OCI-LY1 (cell line): ENCODE results near the gene UNC5B.
"Not testable (repeated sequence)": the region's sequence is repeated elsewhere in the genome, so short reads cannot be mapped to it uniquely, and the experiment has no call there.

ENCODE experiments used
- H2AFZ ChIP-seq: fragments of 200-600 bp; sonication (generic), shearing (Covaris generic); 2 replicates; pipeline ENCODE4 v1.6.0; 2014; ENCODE audit warnings: antibody characterized with exemption, mild to moderate bottlenecking, low read length
- H3F3A ChIP-seq: fragments of 200-600 bp; sonication (generic), shearing (Covaris generic); 2 replicates; pipeline ENCODE4 v1.6.0; 2014; ENCODE audit warnings: mild to moderate bottlenecking, antibody characterized with exemption, low read length, moderate library complexity; ENCODE audit not compliant: insufficient read depth
- H3K27ac ChIP-seq: fragments of 200-600 bp; sonication (generic); 2 replicates; pipeline ENCODE4 v1.5.1; 2014; ENCODE audit warnings: low read length, mixed run types, mild to moderate bottlenecking, low read depth; ENCODE audit not compliant: poor library complexity, severe bottlenecking
- H3K27me3 ChIP-seq: fragments of 200-600 bp; sonication (generic); 2 replicates; pipeline ENCODE4 v1.6.0; 2014; ENCODE audit warnings: antibody characterized with exemption, mild to moderate bottlenecking, low read length, moderate library complexity; ENCODE audit not compliant: insufficient read depth
- H3K36me3 ChIP-seq: fragments of 200-600 bp; sonication (generic); 2 replicates; pipeline ENCODE4 v1.6.1; 2014; ENCODE audit warnings: mild to moderate bottlenecking, antibody characterized with exemption, low read length, moderate library complexity, mixed read lengths; ENCODE audit not compliant: insufficient read depth
- H3K4me1 ChIP-seq: fragments of 200-600 bp; sonication (generic); 2 replicates; pipeline ENCODE4 v1.5.1; 2014; ENCODE audit warnings: mild to moderate bottlenecking, low read length, moderate library complexity; ENCODE audit not compliant: insufficient read depth, severe bottlenecking
- H3K4me2 ChIP-seq: fragments of 200-600 bp; sonication (generic), shearing (Covaris generic); 2 replicates; pipeline ENCODE4 v1.6.1; 2014; ENCODE audit warnings: low read length
- H3K4me3 ChIP-seq: fragments of 200-600 bp; sonication (generic); 2 replicates; pipeline ENCODE4 v1.5.1; 2014; ENCODE audit warnings: low read length, low read depth, mild to moderate bottlenecking, mixed read lengths; ENCODE audit not compliant: poor library complexity, severe bottlenecking
- H3K79me2 ChIP-seq: fragments of 200-600 bp; shearing (Covaris generic); 2 replicates; pipeline ENCODE4 v1.6.1; 2016; ENCODE audit warnings: mixed run types, low read length, mixed read lengths; ENCODE audit not compliant: insufficient read depth
- H3K9ac ChIP-seq: fragments of 200-600 bp; sonication (generic), shearing (Covaris generic); 2 replicates; pipeline ENCODE4 v1.6.1; 2014; ENCODE audit warnings: mild to moderate bottlenecking, low read length, mixed read lengths
- H3K9me2 ChIP-seq: fragments of 200-600 bp; sonication (generic), shearing (Covaris generic); 2 replicates; pipeline ENCODE4 v1.6.1; 2014; ENCODE audit warnings: low read depth, mild to moderate bottlenecking, low read length, mixed read lengths
- H3K9me3 ChIP-seq: fragments of 200-600 bp; shearing (Covaris generic); 2 replicates; pipeline ENCODE4 v1.6.1; 2014; ENCODE audit warnings: low read length, mixed read lengths
- H4K20me1 ChIP-seq: fragments of 200-600 bp; sonication (generic), shearing (Covaris generic); 2 replicates; pipeline ENCODE4 v1.6.0; 2016; ENCODE audit warnings: mild to moderate bottlenecking, low read length; ENCODE audit not compliant: insufficient read depth
- CTCF ChIP-seq: fragments of 200-600 bp; sonication (generic), shearing (Covaris generic); IDR thresholded peaks from 2 replicates; pipeline ENCODE4 v1.5.1; 2017; ENCODE audit warnings: mild to moderate bottlenecking, antibody characterized with exemption, low read length, moderate library complexity, mixed read lengths
- EZH2 ChIP-seq: fragments of 200-600 bp; sonication (generic), shearing (Covaris generic); IDR thresholded peaks from 2 replicates; pipeline ENCODE4 v1.8.0; 2017; ENCODE audit warnings: borderline replicate concordance, mixed run types, mild to moderate bottlenecking, antibody characterized with exemption, low read length, moderate library complexity, mixed read lengths

UNC5B gene

GRCh38 chr10:71270301-71271220 lies 58.2 kb downstream of the UNC5B start:
- H3K27ac ChIP-seq = no peak overlapping the region
- no peak overlapping the region for H3K4me2 ChIP-seq
- no peak overlapping the region for H2AFZ ChIP-seq
- no peak overlapping the region for H3K4me3 ChIP-seq
- H3F3A ChIP-seq = no peaks in the 10 kb centered on the region
- TF ChIP-seq CTCF = peak; percentile 55; the same call in 1 of the 2 replicates
- no peak for TF ChIP-seq EZH2
- no peaks in the 10 kb centered on the region for H3K9me2 ChIP-seq
- no peaks in the 10 kb centered on the region for H3K4me1 ChIP-seq
- H3K9me3 ChIP-seq = no peaks in the 10 kb centered on the region
- 0 out of 2 replicates have a peak, but pooled peaks cover 6% of the 10 kb centered on the region for H3K27me3 ChIP-seq
- H3K9ac ChIP-seq = no peak overlapping the region
- H3K79me2 ChIP-seq = no peaks in the 10 kb centered on the region
- no peaks in the 10 kb centered on the region for H3K36me3 ChIP-seq
- no peaks in the 10 kb centered on the region for H4K20me1 ChIP-seq

GRCh38 chr10:71271662-71272055 lies 59.3 kb downstream of the UNC5B start:
- Histone ChIP-seq H3F3A (no peaks in the 10 kb centered on the region), H3K4me3 (no peak overlapping the region), H2AFZ (no peak overlapping the region), H3K79me2 (no peaks in the 10 kb centered on the region), H3K9me2 (no peaks in the 10 kb centered on the region), H3K36me3 (no peaks in the 10 kb centered on the region), H3K27ac (no peak overlapping the region), H3K9me3 (no peaks in the 10 kb centered on the region), H4K20me1 (no peaks in the 10 kb centered on the region), H3K27me3 (0 out of 2 replicates have a peak, but pooled peaks cover 6% of the 10 kb centered on the region), H3K4me2 (no peak overlapping the region), H3K9ac (no peak overlapping the region), H3K4me1 (no peaks in the 10 kb centered on the region)
- TF ChIP-seq EZH2 (no peak), CTCF (no peak)

- 0 out of 2 replicates have a peak, but pooled peaks cover 6% of the 10 kb centered on the region for H3K27me3 ChIP-seq
- H3K4me1 ChIP-seq = no peaks in the 10 kb centered on the region
- no peak overlapping the region for H3K4me3 ChIP-seq
- no peak overlapping the region for H3K9ac ChIP-seq
- H3K4me2 ChIP-seq = no peak overlapping the region
- no peaks in the 10 kb centered on the region for H3F3A ChIP-seq
- H3K9me2 ChIP-seq = no peaks in the 10 kb centered on the region
- no peak for TF ChIP-seq EZH2
- no peak for TF ChIP-seq CTCF
- no peak overlapping the region for H3K27ac ChIP-seq
- no peaks in the 10 kb centered on the region for H3K36me3 ChIP-seq
- H3K79me2 ChIP-seq = no peaks in the 10 kb centered on the region
- H3K9me3 ChIP-seq = no peaks in the 10 kb centered on the region
- no peak overlapping the region for H2AFZ ChIP-seq
- H4K20me1 ChIP-seq = no peaks in the 10 kb centered on the region
Measured at GRCh38 chr10:71272056-71272771, 59.8 kb downstream of the UNC5B start.

- not testable (repeated sequence) for H3K27me3 ChIP-seq, H3K36me3 ChIP-seq, H3K79me2 ChIP-seq, H3K4me1 ChIP-seq, H3F3A ChIP-seq, H3K9me2 ChIP-seq, H3K9me3 ChIP-seq, H3K27ac ChIP-seq, H3K4me3 ChIP-seq, H3K9ac ChIP-seq, H2AFZ ChIP-seq, H3K4me2 ChIP-seq, H4K20me1 ChIP-seq
Measured at GRCh38 chr10:71272974-71273373, 60.6 kb downstream of the UNC5B start.
